Parathyroid adenoma (tissue), 2 donors: ENCODE measurements around the gene SYNDIG1.

Experiments
- H2AFZ ChIP-seq: fragments of 300-600 bp; sonication (generic); one replicate; pipeline ENCODE4 v1.7.0; 2017; ENCODE audit warnings: antibody characterized with exemption, mild to moderate bottlenecking
- H3K27ac ChIP-seq: fragments of 300-600 bp; sonication (generic); one replicate; pipeline ENCODE4 v1.7.0; 2017
- H3K27me3 ChIP-seq: fragments of 300-600 bp; sonication (generic); one replicate; pipeline ENCODE4 v1.7.0; 2017; ENCODE audit warnings: low read length; ENCODE audit not compliant: control insufficient read depth, insufficient read depth
- H3K36me3 ChIP-seq: fragments of 300-600 bp; sonication (generic); one replicate; pipeline ENCODE4 v1.7.0; 2017; ENCODE audit warnings: low read length; ENCODE audit not compliant: control insufficient read depth, insufficient read depth
- H3K4me1 ChIP-seq: fragments of 300-600 bp; sonication (generic); one replicate; pipeline ENCODE4 v1.7.0; 2017; ENCODE audit warnings: control low read depth
- H3K4me2 ChIP-seq: fragments of 300-600 bp; sonication (generic); one replicate; pipeline ENCODE4 v1.7.0; 2017; ENCODE audit warnings: low read length
- H3K4me3 ChIP-seq: fragments of 300-600 bp; sonication (generic); one replicate; pipeline ENCODE4 v1.7.0; 2017; ENCODE audit warnings: low read depth, low read length
- H3K79me2 ChIP-seq: fragments of 300-600 bp; sonication (generic); one replicate; pipeline ENCODE4 v1.7.0; 2017; ENCODE audit warnings: control low read depth
- H3K9ac ChIP-seq: fragments of 300-600 bp; sonication (generic); one replicate; pipeline ENCODE4 v1.7.0; 2017; ENCODE audit warnings: mild to moderate bottlenecking
- H3K9me3 ChIP-seq: fragments of 300-600 bp; sonication (generic); one replicate; pipeline ENCODE4 v1.7.0; 2017; ENCODE audit warnings: low read length; ENCODE audit not compliant: control insufficient read depth
- CTCF ChIP-seq: fragments of 300-600 bp; sonication (generic); IDR thresholded peaks from one replicate; pipeline ENCODE4 v1.7.0; 2017; ENCODE audit warnings: antibody characterized with exemption, mild to moderate bottlenecking
- donor health status: primary hyperparathyroidism.

SYNDIG1 gene

GRCh38 chr20:24665741-24666191, 196.3 kb downstream of the SYNDIG1 start:
- H3K4me3 ChIP-seq: no peak overlapping the region
- no peak overlapping the region for H3K9ac ChIP-seq
- H3K79me2 ChIP-seq: no peaks in the 10 kb centered on the region
- H3K4me2 ChIP-seq: no peak overlapping the region
- no peak overlapping the region for H3K27ac ChIP-seq
- peaks cover 2% of the 10 kb centered on the region for H3K4me1 ChIP-seq
- no peaks in the 10 kb centered on the region for H3K9me3 ChIP-seq
- H3K36me3 ChIP-seq: no peaks in the 10 kb centered on the region
- H2AFZ ChIP-seq: no peak overlapping the region
- no peaks in the 10 kb centered on the region for H3K27me3 ChIP-seq
- TF ChIP-seq CTCF: no peak

- H2AFZ ChIP-seq: no peak overlapping the region
- no peaks in the 10 kb centered on the region for H3K79me2 ChIP-seq
- H3K36me3 ChIP-seq: no peaks in the 10 kb centered on the region
- H3K4me1 ChIP-seq: no peaks in the 10 kb centered on the region
- no peak overlapping the region for H3K4me3 ChIP-seq
- H3K27ac ChIP-seq: no peak overlapping the region
- no peak overlapping the region for H3K4me2 ChIP-seq
- H3K9ac ChIP-seq: no peak overlapping the region
- TF ChIP-seq CTCF: no peak
- no peaks in the 10 kb centered on the region for H3K27me3 ChIP-seq
- no peaks in the 10 kb centered on the region for H3K9me3 ChIP-seq
Observed at GRCh38 chr20:24667689-24668383, 198.4 kb downstream of the SYNDIG1 start.

- Histone ChIP-seq H3K27me3 (no peaks in the 10 kb centered on the region), H3K4me3 (no peak overlapping the region), H3K27ac (no peak overlapping the region), H2AFZ (no peak overlapping the region), H3K4me2 (no peak overlapping the region), H3K9ac (no peak overlapping the region), H3K79me2 (no peaks in the 10 kb centered on the region), H3K9me3 (no peaks in the 10 kb centered on the region), H3K36me3 (no peaks in the 10 kb centered on the region), H3K4me1 (no peaks in the 10 kb centered on the region)
- no peak for TF ChIP-seq CTCF
Observed at GRCh38 chr20:24668384-24668702, 198.9 kb downstream of the SYNDIG1 start.

GRCh38 chr20:24668791-24669190, 199.4 kb downstream of the SYNDIG1 start:
- no peak overlapping the region for H2AFZ ChIP-seq
- H3K4me3 ChIP-seq: no peak overlapping the region
- H3K9ac ChIP-seq: no peak overlapping the region
- no peak for TF ChIP-seq CTCF
- no peaks in the 10 kb centered on the region for H3K36me3 ChIP-seq
- H3K27me3 ChIP-seq: no peaks in the 10 kb centered on the region
- no peak overlapping the region for H3K27ac ChIP-seq
- H3K79me2 ChIP-seq: no peaks in the 10 kb centered on the region
- H3K4me2 ChIP-seq: no peak overlapping the region
- no peaks in the 10 kb centered on the region for H3K4me1 ChIP-seq
- H3K9me3 ChIP-seq: no peaks in the 10 kb centered on the region

- no peak for TF ChIP-seq CTCF
- no peaks in the 10 kb centered on the region for H3K79me2 ChIP-seq
Observed at GRCh38 chr20:24669701-24670100, 200.3 kb downstream of the SYNDIG1 start.

More at GRCh38 chr20:24669701-24670100, 200.3 kb downstream of the SYNDIG1 start:
- Histone ChIP-seq H3K9me3 (no peaks in the 10 kb centered on the region), H3K9ac (no peak overlapping the region), H3K36me3 (no peaks in the 10 kb centered on the region), H2AFZ (no peak overlapping the region), H3K4me2 (no peak overlapping the region), H3K4me3 (no peak overlapping the region), H3K4me1 (no peaks in the 10 kb centered on the region), H3K27ac (no peak overlapping the region), H3K27me3 (no peaks in the 10 kb centered on the region)
